ENCODE data around the gene NCAPD2. TPM values are rescaled to one million over a fixed set of nuclear protein-coding genes. Genes with fewer than 3 reads are reported as not detected.

The NCAPD2 gene
- total and polyA plus RNA-seq, 2 of the 4 experiments (the other 2 are of a cell fraction): 35.6 to 57.9 TPM

GRCh38 chr12:6488240-6488639 is 5.7 kb upstream of the NCAPD2 start:
- DNase-seq (no peak), ATAC-seq (ENCODE audit: low read depth) (no peak)
- no peak overlapping the region for H3K14ac ChIP-seq (replicated peaks; ENCODE audit: low read depth, low read length)
- CTCF ChIA-PET: interaction anchor here (0.9 kb wide), 1 partner anchor 64 kb away, joined by 3 read pairs; no protein-coding TSS in a partner anchor
- no peak overlapping the region for H3K4ac ChIP-seq (ENCODE audit: low read depth, low read length)
- no peak overlapping the region for H4K91ac ChIP-seq (ENCODE audit: insufficient read depth, low read depth, low read length)
- no peak overlapping the region for H3K4me2 ChIP-seq (ENCODE audit: low read depth, low read length)
- no peak overlapping the region for H3K56ac ChIP-seq (ENCODE audit: extremely low read depth, insufficient read depth, low read length)
- H4K5ac ChIP-seq (ENCODE audit: low read depth, low read length): no peak overlapping the region
- dilution Hi-C loops (cut with HindIII; ENCODE audit: low sequenced_read_pairs, unreplicated experiment): no loop called here
- TF ChIP-seq NFE2L2 (IDR thresholded peaks at IDR 0.05; ENCODE audit: low read depth, low read length) (no peak), BHLHE40 (IDR thresholded peaks at IDR 0.05; ENCODE audit: low read depth, low read length) (no peak), SMC3 (IDR thresholded peaks at IDR 0.05; ENCODE audit: low read depth, low read length) (no peak), POLR2A (IDR thresholded peaks at IDR 0.05; ENCODE audit: low read depth, low read length) (no peak), ELK1 (IDR thresholded peaks at IDR 0.05; ENCODE audit: borderline replicate concordance, low read depth, low read length) (no peak), CHD1 (IDR thresholded peaks at IDR 0.05; ENCODE audit: low read depth, low read length) (no peak), RAD21 (IDR thresholded peaks at IDR 0.05; ENCODE audit: low read length) (no peak), CEBPB (IDR thresholded peaks at IDR 0.05; ENCODE audit: low read depth, low read length) (no peak), CTCF (conservative IDR thresholded peaks at IDR 0.05; ENCODE audit: low read depth, low read length) (no peak), FOS (IDR thresholded peaks at IDR 0.05; ENCODE audit: low read depth, low read length) (no peak), USF2 (IDR thresholded peaks at IDR 0.05; ENCODE audit: low read depth, low read length) (no peak), RFX5 (IDR thresholded peaks at IDR 0.05; ENCODE audit: low read depth, low read length) (no peak), MAFK (IDR thresholded peaks at IDR 0.05; ENCODE audit: low read depth, low read length) (no peak), RCOR1 (IDR thresholded peaks at IDR 0.05; ENCODE audit: insufficient replicate concordance, low read length) (no peak), MAZ (IDR thresholded peaks at IDR 0.05; ENCODE audit: borderline replicate concordance, low read depth, low read length) (no peak), MXI1 (IDR thresholded peaks at IDR 0.05; ENCODE audit: borderline replicate concordance, low read depth, low read length) (no peak)
- no peak overlapping the region for H3K23ac ChIP-seq (ENCODE audit: low read depth, low read length)
- no peak overlapping the region for H2AFZ ChIP-seq (replicated peaks; ENCODE audit: low read length, poor library complexity)
- H3K4me3 ChIP-seq (ENCODE audit: insufficient read depth, low read depth, low read length): no peak overlapping the region
- no peaks in the 10 kb centered on the region for H3K27me3 ChIP-seq (ENCODE audit: control insufficient read depth, insufficient read depth, low read length)
- no peak overlapping the region for H2AK9ac ChIP-seq (replicated peaks; ENCODE audit: low read depth, low read length, poor library complexity)
- no peak overlapping the region for H3K18ac ChIP-seq (ENCODE audit: low read depth, low read length)
- H3K9me3 ChIP-seq (ENCODE audit: control insufficient read depth, insufficient read depth, low read length): no peaks in the 10 kb centered on the region
- no CpG with 5 or more reads among the region's 1 CpG for WGBS, 2 experiments (ENCODE audit: extremely low coverage in 2 of 2, insufficient read length in 1 of 2)
- H3K36me3 ChIP-seq (ENCODE audit: control insufficient read depth, insufficient read depth, low read length): no peaks in the 10 kb centered on the region
- H4K8ac ChIP-seq (ENCODE audit: low read depth in 2 of 2, low read length in 2 of 2): no peak overlapping the region
- H3K27ac ChIP-seq (ENCODE audit: insufficient read depth, low read length): no peak overlapping the region
- H4K20me1 ChIP-seq (ENCODE audit: insufficient read depth, low read length): peaks cover under 1% of the 10 kb centered on the region
- H2BK15ac ChIP-seq (ENCODE audit: low read depth, low read length): no peak overlapping the region
- H2BK120ac ChIP-seq (ENCODE audit: low read depth, low read length): no peak overlapping the region
- H3K79me1 ChIP-seq (ENCODE audit: low read depth in 1 of 2, low read length in 2 of 2): peaks cover 13 to 14% of the 10 kb centered on the region in 2 experiments
- no peak overlapping the region for H3K9ac ChIP-seq (ENCODE audit: low read depth, low read length)
- no peak overlapping the region for H2BK20ac ChIP-seq (ENCODE audit: low read depth, low read length)
- no peaks in the 10 kb centered on the region; the same call in 1 of the 2 replicates for H3K4me1 ChIP-seq (ENCODE audit: control insufficient read depth, insufficient read depth, low read length)
- in situ Hi-C loops (cut with MboI; ENCODE audit: low sequenced_read_pairs): no loop called here
- no peak overlapping the region for H2BK5ac ChIP-seq (ENCODE audit: low read depth, low read length, poor library complexity, severe bottlenecking)
- BruUV-seq (replicated peaks): no TSS peak
- no peak overlapping the region for H2AK5ac ChIP-seq (ENCODE audit: low read depth, low read length)
- POLR2A ChIA-PET (ENCODE audit: unreplicated experiment): no interaction called here
- intact Hi-C loops (cut with micrococcal nuclease): no loop called here
- peaks cover 4% of the 10 kb centered on the region for H3K9me1 ChIP-seq (ENCODE audit: insufficient read depth, low read length)
